Urinary bladder (tissue), 4 donors: ENCODE measurements around the gene SLC41A1. TPM values are rescaled to one million over a fixed set of nuclear protein-coding genes. Genes with fewer than 3 reads are reported as not detected.

Experiments
- DNase-seq: peaks from one replicate; pipeline ENCODE4 v3.0.0-alpha.2; 2015; ENCODE audit errors: extremely low spot score
- H3K27ac ChIP-seq: one replicate; pipeline ENCODE4 v1.5.1; 2013; ENCODE audit warnings: low read depth, mild to moderate bottlenecking, moderate library complexity
- H3K36me3 ChIP-seq: one replicate; pipeline ENCODE4 v1.6.1; 2013; ENCODE audit warnings: mild to moderate bottlenecking, moderate library complexity; ENCODE audit not compliant: insufficient read depth
- H3K4me1 ChIP-seq: one replicate; pipeline ENCODE4 v1.6.1; 2013; ENCODE audit warnings: mild to moderate bottlenecking, moderate library complexity; ENCODE audit not compliant: insufficient read depth
- H3K4me3 ChIP-seq: one replicate; pipeline ENCODE4 v1.5.1; 2013; ENCODE audit warnings: low read depth, low read length
- WGBS: extraction: QIAGEN DNeasy Blood & Tissue Kit; methylation state at CpG from one replicate; pipeline ENCODE4 v1.1.7; 2013; 5-methylcytosine and 5-hydroxymethylcytosine counted together
- polyA plus RNA-seq: library from polyadenylated mRNA; stranded (reverse); fragments of 200-250 nt; gene quantifications from one replicate; pipeline ENCODE4 v1.2.3, GENCODE V29; 2013
- total RNA-seq: library from RNA; depleted of rRNA; stranded (reverse); fragments of >200 nt; gene quantifications from one replicate; pipeline ENCODE4 v1.2.3, GENCODE V29; 2014
- donor health status: healthy with polysubstance abuse.
- donor health status: healthy.

The SLC41A1 gene
- total and polyA plus RNA-seq, 2 donors = 11.5 to 24.1 TPM

DNA sequence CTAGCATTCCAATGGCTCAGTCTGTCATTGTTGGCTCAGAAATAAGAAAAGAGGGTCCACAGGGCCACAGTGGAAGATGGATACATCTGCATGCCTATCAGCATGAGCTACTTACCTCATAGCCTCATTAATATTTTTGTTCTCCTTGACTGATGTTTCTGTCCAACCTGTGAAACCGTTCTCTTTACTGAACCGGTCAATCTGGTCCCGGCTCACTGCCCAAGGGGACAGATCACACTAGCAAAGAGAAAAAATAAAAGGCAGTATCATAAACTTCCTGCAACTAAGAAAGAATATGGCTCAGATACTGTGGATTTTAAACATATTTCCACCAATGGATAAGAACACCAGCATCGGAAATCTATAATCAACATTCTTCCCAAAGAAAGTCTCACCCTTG, 42.4 kb downstream of the SLC41A1 start:
- Histone ChIP-seq H3K27ac (no peak overlapping the region), H3K4me1 (no peaks in the 10 kb centered on the region), H3K36me3 (no peaks in the 10 kb centered on the region), H3K4me3 (no peak overlapping the region)
- WGBS = 89% methylated on average over 4 of the region's 4 CpGs
- no peak for DNase-seq

DNA sequence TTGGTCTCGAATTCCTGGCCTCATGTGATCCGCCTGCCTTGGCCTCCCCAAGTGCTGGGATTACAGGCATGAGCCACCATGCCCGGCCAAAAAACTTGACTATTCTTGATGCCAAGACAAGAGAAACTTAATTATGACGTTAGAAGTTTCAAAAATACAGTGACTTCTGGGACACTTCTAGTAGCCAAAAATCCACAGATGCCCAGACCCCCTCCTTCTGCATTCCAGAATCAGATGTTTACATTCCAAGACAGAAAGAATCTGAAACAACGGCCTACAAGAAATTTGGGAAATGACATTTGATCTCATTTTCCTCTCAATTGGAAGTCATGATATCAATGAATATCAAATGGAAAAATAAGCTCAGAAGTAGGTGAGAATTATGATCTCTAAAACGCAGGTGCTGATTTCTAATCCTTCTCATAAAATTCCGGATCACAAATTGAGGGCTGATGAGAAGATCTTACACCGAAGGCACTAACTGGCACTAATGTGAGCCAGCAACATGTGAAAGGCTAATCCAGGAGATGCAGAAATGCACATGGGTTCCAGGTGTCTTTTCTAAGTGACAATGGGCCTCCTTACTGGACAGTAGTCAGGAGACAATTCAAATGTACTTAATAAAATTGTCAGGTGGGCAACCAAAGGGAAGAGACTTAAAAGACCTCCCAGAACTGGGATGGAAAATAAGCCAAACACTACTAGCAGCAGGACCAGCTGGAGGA, 43.2 kb downstream of the SLC41A1 start:
- Histone ChIP-seq H3K27ac (no peak overlapping the region), H3K4me1 (no peaks in the 10 kb centered on the region), H3K36me3 (no peaks in the 10 kb centered on the region), H3K4me3 (no peak overlapping the region)
- DNase-seq = no peak
- 58% methylated on average over 8 of the region's 8 CpGs for WGBS

DNA sequence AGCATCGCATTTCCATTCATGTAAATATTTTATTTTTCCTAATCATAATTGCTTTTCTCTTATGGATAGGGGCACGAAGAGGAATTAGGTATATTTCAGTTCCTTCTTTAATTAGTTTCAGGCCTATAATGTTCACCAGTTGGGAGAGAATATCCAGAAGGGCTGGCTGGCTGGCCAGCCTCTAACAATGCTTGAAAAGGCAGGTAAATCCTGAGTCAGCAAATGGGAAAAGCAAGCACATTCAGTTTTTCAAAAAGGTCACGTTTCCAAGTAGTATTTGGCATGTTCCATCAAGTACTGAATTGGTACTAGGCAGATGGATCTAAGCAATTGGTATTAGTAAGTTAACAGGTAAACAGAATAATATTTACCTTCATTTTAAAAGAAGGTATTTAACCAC, 45.8 kb downstream of the SLC41A1 start:
- H3K4me3 ChIP-seq = no peak overlapping the region
- H3K27ac ChIP-seq = no peak overlapping the region
- H3K36me3 ChIP-seq = no peaks in the 10 kb centered on the region
- H3K4me1 ChIP-seq = no peaks in the 10 kb centered on the region
- DNase-seq = no peak
- 78% methylated on average over 3 of the region's 3 CpGs for WGBS

DNA sequence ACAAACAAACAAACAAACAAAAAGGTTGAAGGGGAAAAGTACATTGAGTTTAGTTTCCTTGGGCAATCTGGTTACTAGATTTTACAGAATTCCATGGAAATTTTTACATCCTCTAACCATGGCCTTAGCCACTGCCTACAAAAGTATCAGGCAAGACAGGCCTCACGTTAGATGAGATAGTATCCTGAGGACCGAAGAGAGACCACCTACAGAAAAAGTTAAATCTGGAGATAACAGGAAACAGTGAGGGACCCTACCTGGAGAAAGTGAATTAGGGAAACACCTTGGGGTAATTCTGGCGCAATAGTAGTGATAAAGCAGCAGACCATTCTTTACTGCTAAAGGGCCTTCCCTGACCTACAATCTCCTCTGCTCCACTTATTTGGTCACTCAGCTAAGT, 46.4 kb downstream of the SLC41A1 start:
- H3K4me3 ChIP-seq = no peak overlapping the region
- DNase-seq = no peak
- 60% methylated on average over 3 of the region's 3 CpGs for whole genome bisulfite sequencing
- no peak overlapping the region for H3K27ac ChIP-seq
- H3K36me3 ChIP-seq = no peaks in the 10 kb centered on the region
- no peaks in the 10 kb centered on the region for H3K4me1 ChIP-seq

DNA sequence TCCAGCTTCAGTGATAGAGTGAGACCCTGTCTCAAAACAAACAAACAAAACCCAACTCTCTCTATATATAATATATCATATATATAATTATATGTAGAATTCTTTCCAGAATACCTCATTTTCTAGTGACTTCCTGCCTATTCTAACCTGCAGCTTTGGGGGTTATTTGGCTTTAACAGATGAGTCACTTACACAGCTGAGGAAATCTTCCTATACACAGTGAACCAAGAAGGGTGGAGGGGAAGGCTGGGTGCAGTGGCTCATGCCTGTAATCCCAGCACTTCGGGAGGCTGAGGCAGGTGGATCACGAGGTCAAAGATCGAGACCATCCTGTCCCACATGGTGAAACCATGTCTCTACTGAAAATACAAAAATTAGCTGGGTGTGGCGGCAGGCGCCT, 47.0 kb downstream of the SLC41A1 start:
- 70% methylated on average over 5 of the region's 5 CpGs for whole genome bisulfite sequencing
- no peak for DNase-seq
- no peak overlapping the region for H3K27ac ChIP-seq
- no peaks in the 10 kb centered on the region for H3K36me3 ChIP-seq
- no peaks in the 10 kb centered on the region for H3K4me1 ChIP-seq
- no peak overlapping the region for H3K4me3 ChIP-seq

DNA sequence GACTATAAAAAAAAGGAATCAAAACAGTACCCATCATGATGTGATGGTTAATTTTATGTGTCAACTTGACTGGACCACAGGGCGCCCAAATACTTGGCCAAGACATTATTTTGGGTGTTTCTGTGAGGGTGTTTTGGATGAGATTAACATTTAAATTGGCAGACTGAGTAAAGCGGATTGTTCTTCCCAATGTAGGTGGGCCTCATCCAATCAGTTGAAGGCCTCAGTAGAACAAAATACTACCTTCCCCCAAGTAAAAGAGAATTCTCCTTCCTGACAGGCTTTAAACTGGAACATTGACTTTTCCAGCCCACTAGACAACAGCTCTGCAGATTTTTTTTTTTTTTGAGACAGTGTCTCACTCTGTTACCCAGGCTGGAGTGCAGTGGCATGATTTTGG, 48.4 kb downstream of the SLC41A1 start:
- H3K27ac ChIP-seq = no peak overlapping the region
- no peak overlapping the region for H3K4me3 ChIP-seq
- DNase-seq = no peak
- 95% methylated on average over 2 of the region's 2 CpGs for WGBS
- no peaks in the 10 kb centered on the region for H3K4me1 ChIP-seq
- no peaks in the 10 kb centered on the region for H3K36me3 ChIP-seq

DNA sequence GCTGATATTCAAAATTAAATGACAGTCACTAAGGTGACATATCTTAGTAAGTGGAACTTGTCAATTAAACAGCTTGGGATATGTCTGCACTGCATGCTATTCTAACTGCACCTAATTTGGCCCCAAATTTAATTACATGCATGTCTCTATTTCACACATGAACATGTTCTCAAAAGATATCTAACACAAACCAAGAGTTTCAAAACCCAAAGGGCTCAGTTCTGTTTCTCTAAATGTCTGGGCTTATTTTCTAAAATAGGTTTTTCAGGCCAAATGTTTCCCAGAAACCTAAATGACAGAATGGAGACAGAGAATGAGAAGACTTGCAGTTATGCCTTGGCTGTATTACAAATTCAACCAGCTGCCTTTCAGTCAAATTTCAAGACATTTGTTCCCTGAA, 49.0 kb downstream of the SLC41A1 start:
- Histone ChIP-seq H3K36me3 (no peaks in the 10 kb centered on the region), H3K27ac (no peak overlapping the region), H3K4me3 (no peak overlapping the region), H3K4me1 (no peaks in the 10 kb centered on the region)
- DNase-seq = no peak

DNA sequence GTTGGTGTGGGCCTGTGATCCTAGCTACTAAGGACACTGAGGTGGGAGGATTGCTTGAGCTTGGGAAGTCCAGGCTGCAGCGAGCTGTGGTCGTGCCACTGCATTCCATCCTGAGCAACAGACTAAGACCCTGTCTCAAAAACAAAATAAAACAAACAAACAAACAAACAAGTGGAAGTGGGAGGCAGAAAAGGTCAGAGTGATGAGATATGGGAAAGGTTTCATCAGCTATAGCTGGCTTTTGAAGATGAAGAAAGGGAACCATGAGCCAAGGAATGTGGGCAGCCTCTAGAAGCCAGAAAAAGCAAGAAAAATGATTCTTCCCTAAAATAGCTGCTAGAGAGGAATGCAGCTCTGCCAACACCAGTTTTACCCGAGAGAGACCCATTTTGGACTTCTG, 52.4 kb downstream of the SLC41A1 start:
- no peak overlapping the region for H3K27ac ChIP-seq
- DNase-seq = no peak
- no peaks in the 10 kb centered on the region for H3K4me1 ChIP-seq
- H3K36me3 ChIP-seq = no peaks in the 10 kb centered on the region
- 84% methylated on average over 3 of the region's 3 CpGs for WGBS
- no peak overlapping the region for H3K4me3 ChIP-seq

DNA sequence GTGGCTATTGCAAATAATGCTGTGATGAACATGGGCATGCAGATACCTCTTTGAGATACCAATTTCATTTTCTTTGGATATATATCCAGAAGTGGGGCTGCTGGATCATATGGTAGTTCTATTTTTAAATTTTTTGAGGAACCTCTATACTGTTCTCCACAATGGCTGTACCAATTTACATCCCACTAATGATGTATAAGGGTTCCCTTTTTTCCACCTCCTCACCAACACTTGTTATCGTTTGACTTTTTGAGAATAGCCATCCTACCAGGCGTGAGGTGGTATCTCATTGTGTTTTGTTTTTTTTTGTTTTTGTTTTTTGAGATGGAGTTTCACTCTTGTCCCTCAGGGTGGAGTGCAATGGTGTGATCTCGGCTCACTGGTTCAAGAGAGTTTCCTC, 56.4 kb downstream of the SLC41A1 start:
- WGBS = 92% methylated on average over 3 of the region's 3 CpGs
- no peak overlapping the region for H3K4me3 ChIP-seq
- no peaks in the 10 kb centered on the region for H3K36me3 ChIP-seq
- no peaks in the 10 kb centered on the region for H3K4me1 ChIP-seq
- no peak for DNase-seq
- no peak overlapping the region for H3K27ac ChIP-seq

DNA sequence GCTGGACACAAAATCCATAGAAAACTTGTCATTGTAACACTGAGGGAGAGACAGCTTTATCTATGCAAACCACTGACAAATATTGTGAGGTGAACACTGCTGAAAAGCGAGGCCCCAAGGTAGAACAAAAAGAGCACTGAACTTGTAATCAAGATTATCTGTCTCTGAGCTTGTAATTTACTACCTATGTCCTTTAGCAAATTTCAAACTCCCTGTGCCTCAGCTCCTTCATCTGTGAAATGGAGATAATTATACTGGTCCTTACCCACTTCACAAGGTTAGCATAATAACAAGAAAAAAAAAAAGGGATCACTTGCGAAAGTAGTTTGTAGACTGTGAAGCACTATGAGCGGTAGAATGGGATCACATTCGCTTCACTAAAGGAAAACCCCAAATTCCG, 58.1 kb downstream of the SLC41A1 start:
- Histone ChIP-seq H3K4me1 (no peaks in the 10 kb centered on the region), H3K36me3 (no peaks in the 10 kb centered on the region), H3K4me3 (no peak overlapping the region), H3K27ac (no peak overlapping the region)
- 75% methylated on average over 5 of the region's 5 CpGs for WGBS
- no peak for DNase-seq

DNA sequence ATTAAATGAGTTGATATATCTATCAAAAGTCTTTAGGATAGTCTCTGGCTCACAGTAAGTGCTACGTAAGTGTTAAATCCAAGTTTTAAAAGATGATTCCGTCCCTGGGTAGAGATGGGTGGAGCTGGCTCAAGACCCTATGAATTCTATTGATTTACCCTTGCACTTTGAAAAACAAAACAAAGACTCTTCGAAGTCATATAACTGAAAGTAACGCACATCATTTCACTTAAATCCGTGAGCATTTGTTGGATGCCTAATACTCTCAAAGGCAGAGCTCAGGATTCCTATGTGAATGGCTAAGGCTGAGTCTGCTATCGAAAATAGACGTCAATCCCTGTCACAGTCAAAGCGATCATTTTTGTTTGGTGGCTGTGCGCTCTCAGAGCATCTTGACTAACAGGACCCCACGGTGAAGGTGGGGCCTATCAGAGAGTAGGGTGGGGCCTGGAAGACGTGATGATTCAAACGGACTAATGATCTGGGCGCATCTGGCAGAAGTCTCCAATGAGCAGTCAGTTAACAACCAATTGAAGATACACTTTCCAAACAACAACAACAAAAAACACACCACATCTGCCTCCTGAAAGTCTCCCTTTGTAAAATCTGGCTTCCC, 61.9 kb downstream of the SLC41A1 start:
- Histone ChIP-seq H3K27ac (no peak overlapping the region), H3K4me1 (no peaks in the 10 kb centered on the region), H3K4me3 (no peak overlapping the region), H3K36me3 (no peaks in the 10 kb centered on the region)
- WGBS = 83% methylated on average over 13 of the region's 13 CpGs
- no peak for DNase-seq

DNA sequence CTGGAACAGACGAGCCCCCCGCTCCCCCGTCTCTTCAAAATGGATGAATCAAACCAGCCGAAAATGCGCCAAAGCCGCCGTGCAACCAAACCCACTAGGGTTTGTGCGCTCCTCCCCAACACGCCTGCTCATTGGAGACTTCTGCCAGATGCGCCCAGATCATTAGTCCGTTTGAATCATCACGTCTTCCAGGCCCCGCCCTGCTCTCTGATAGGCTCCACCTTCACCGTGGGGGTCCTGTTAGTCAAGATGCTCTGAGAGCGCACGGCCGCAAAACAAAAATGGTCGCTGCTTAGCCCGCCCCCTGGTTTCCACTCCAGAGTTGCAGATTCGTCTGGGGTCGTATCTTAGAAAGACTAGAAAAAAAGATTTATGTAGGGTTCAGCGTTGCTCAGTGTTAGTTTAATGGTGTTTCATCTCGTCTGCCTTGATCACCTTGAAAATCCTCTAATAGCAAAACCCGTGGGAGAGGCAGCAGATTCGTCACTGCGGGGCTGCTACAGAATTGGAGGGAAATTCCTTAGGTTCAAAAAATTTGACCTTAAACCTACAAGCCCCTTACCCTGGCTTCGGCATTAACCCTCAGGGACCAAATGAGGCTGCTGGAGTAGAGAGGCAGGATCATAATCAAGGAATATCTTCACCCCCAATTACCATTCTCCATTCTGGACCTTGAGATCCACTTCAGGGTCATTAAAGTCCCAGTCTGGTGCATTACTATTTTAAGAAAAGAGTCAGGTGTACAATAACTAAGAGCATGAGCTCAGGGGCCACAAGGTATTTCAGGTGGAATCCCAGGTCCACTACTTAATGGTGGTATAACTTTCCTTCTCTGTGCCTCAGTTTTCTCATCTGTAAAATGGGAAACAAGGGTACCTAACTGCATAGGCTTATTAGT, 62.6 kb downstream of the SLC41A1 start, which contains the start of gene NUCKS1:
Gene NUCKS1, minus strand, starts transcription at position 45 of the 898 bp plus-strand sequence. CDS start 209 bp downstream, outside the sequence.
- Histone ChIP-seq H3K4me1 (no peaks in the 10 kb centered on the region), H3K36me3 (no peaks in the 10 kb centered on the region), H3K4me3 (peak within 1 kb of the TSS; percentile 94), H3K27ac (peak within 1 kb of the TSS; percentile 99)
- WGBS = 1% methylated on average over 27 of the region's 27 CpGs
- peak; percentile 99 for DNase-seq

DNA sequence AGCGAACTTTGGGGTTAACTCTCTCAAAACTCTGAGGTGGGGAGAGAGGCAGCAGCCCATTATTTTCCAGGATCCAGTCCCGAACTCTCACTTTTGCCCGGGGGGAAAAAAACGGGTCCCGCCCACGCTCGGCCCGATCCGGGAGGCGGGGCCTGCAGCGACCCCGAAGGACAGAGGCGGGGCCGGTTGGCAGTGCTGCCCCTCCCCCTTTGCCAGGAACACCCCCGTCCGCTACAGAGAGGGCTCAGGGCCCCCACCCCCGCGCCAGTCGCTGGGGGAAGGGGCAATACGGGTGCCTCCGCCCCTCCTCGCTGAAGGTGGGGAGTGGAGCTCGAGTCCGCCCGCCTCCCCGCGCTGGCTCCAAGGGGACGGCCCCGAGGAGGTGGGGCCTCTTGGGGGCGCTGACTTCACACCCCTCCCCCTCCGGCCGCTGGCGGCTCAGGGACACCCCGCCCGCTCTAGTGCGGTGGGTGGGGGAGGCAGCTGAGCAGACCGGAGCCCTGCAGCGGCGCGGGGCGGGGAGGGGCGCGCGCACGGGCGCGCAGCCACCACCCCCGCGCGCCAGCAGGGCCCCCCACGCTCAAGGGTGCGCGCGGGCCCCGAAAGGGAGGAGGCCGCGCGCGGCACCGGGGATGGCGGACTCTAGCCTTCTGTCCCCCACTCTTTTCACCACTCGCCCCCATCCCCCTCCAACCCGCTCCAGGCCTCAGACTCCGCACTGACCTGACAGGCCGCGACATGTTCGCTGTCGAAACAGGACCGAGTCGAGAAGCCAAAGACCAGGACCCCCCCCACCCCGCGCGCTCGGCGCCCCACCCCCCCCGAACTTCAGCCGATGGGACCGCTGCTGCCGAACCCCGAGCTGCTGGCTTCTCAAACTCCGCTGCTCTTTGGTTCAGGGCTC, 63.5 kb downstream of the SLC41A1 start:
- no peaks in the 10 kb centered on the region for H3K36me3 ChIP-seq
- DNase-seq = peak; percentile 86
- no peaks in the 10 kb centered on the region for H3K4me1 ChIP-seq
- under 1% methylated on average over 81 of the region's 81 CpGs for WGBS
- peak overlapping the region; percentile 99 for H3K27ac ChIP-seq
- peak overlapping the region; percentile 94 for H3K4me3 ChIP-seq
